GM19463 (cell line): Measurements from ENCODE around the gene PMM1.
"Not testable (repeated sequence)": the region's sequence is repeated elsewhere in the genome, so short reads cannot be mapped to it uniquely, and the experiment has no call there.

Source experiments
- ATAC-seq: cut with Tn5 transposase; IDR thresholded peaks from one replicate; pipeline ENCODE4 v1.9.1; 2021; ENCODE audit warnings: mild to moderate bottlenecking, moderate library complexity; ENCODE audit not compliant: unreplicated experiment

The PMM1 gene

GRCh38 chr22:41564563-41564962, 25.1 kb downstream of the PMM1 start:
- no peak for ATAC-seq

DNA sequence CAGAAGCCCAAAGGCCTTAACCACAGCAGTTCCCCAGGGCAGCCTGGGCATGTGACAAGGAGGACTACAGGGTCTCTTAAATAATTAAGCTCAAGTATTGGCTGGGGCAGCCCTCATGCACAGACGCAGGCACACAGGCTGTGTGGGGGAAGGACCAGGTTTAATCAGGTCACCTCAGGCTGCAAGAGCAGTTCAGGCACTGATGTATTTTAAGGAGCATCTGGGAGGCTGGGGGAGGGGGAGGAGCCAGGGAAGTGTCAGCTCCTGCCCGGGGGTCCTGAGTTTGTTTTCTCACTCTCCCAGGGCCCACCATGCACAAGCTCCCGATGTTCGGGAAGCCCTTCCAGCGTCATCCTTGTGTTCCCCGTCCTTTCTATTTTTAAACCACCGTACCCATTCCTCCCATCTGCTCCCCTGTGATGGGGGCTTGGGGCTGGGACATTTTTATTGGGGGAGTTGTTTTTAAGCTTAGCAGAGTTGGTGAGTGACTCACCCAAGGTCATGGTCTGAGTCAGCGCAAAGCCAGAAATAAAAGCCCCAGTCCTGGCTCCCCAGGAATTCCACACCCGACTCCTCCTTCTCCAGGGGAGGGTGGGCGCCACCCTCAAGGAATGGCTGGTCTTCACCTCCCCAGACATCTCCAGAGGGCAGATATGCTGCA, 26.5 kb downstream of the PMM1 start:
- no peak for ATAC-seq

- ATAC-seq = no peak
Measured at GRCh38 chr22:41562461-41562860, 27.2 kb downstream of the PMM1 start.

- ATAC-seq = no peak
Measured at GRCh38 chr22:41561788-41562187, 27.9 kb downstream of the PMM1 start.

GRCh38 chr22:41561335-41561734, 28.3 kb downstream of the PMM1 start:
- ATAC-seq = no peak

- ATAC-seq = no peak
Measured at GRCh38 chr22:41560095-41560471, 29.6 kb downstream of the PMM1 start.

GRCh38 chr22:41558241-41558630, 31.4 kb downstream of the PMM1 start:
- not testable (repeated sequence) for ATAC-seq

GRCh38 chr22:41557401-41558240, 32.0 kb downstream of the PMM1 start:
- ATAC-seq = no peak

- no peak for ATAC-seq
Measured at GRCh38 chr22:41556561-41556960, 33.1 kb downstream of the PMM1 start.

DNA sequence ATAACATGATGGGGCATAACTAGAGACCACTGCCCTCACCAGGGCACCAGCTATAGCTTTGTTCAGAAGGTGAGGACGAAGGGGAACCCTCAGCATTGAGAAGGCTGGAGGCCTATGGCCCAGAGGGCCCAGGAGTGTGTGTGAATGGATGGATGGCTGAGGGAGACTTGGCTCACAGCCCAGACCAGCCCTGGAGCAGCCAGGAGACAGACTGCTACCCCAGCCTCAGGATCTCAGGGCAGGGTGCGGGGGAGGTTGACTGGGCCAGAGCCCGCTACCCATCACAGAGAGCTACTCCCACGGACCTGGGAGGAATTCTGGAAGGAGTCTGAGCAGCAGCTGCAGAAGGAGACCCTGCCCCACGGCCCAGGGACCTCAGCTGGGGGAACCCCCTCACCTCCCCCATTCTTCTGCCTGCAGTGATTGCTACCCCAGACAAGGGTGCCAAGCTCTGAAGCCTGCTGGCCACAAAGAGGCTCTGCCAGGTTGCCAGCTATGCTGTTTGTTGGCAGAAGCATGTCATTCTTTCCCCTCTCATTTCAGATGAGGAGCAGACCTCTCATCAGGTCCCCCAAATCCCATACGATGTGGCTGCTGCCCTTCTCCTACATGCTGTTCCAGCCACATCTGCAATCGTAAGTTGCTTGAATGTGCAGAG, 34.2 kb downstream of the PMM1 start:
- no peak for ATAC-seq

DNA sequence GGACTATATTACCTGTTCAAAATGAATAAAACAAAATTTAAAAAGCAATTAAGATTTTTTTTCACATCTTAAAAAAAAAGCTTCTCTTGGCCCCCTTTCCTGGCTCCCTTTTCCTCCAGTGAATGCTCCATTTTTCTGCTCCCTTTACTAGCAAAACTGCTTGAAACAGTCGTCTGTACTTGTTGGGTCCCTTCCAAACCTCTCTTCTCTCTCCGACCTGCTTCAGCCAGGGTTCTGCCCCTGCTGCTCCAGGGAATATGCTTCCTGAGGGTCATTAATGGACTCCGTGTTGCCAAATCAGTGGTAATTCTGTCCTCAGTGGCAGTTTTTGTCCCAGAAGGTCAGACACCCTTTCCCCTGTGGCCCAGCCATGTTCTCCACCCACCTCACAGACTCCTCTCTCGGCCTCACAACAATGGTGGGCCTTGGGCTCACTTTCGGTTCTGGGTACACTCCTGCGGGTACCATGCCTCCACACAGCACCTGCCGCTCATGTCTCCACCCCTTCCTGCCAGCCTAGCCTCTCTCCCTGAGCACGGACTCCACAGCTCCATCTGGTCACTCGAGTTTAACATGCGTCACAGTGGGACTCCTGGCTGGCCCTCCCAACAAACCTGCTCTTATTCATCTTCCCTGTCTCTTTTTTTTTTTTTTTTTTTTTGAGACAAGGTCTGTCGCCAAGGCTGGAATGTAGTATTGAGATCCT, 37.6 kb downstream of the PMM1 start:
- ATAC-seq = no peak

DNA sequence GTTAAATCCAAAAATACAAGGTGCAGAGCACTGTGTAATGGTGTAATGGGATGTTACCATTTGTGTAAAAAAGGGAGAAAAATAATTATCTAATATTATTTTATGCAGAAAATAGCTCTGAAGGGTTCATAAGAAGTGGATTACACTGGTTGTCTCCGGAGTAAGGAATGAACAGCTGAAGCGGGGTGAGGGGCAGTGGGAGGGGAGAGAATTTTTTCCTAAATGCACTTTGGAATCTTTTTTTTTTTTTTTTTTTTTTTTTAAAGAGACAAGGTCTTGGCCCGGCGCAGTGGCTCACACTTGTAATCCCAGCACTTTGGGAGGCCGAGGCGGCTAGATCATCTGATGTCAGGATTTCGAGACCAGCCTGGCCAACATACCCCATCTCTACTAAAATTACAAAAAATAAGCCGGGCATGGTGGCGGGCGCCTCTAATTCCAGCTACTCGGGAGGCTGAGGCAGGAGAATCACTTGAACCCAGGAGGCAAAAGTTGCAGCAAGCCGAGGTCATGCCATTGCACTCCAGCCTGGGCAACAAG, 38.6 kb downstream of the PMM1 start:
- no peak for ATAC-seq

GRCh38 chr22:41548830-41549211, 40.8 kb downstream of the PMM1 start:
- no peak for ATAC-seq

GRCh38 chr22:41544671-41545476, 44.8 kb downstream of the PMM1 start:
- no peak for ATAC-seq

DNA sequence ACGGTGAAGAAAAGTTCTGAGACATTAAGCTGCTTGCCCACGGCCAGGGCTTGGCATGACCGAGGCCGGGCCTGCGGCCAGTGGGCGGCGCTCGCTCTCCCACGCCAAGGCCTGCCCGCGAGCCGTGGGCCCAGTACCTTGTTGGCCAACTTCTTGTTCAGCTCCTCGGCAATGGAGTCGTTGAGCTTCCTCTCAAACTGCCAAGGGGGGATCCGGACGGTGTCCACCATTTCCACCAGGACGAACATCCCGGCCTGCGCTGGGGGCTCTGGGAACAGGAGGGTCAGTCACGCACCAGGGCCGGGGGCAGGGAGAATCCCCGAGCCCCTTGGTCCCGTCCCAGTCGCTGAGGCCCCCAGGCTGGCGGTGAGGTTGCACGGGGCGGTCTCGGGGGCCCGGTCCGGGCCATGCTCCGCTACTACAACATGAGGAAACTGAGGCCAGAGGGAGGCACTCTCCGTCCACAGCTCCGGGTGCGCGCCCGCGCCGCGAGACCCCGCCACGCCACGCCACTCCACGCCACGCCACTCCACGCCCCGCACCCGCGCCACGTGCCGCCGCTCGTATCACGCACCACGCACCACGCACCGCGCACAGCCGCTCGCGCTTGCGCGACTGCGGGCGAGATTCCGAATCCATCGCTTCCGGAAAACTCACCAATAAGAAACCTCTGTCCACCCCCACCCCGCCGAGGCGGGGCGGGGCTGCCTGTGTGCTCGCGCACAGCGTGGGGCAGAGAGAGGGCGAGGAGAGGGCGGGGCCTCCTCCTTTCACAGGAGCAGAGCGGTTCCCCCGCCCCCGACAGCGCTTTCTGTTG, 45.6 kb downstream of the PMM1 start, which contains the start of gene POLR3H:
TSS of gene POLR3H (minus strand) at position 617 of the 817 bp plus-strand sequence. CDS start at position 248, 369 bp downstream.
- peak; percentile 95 for ATAC-seq

DNA sequence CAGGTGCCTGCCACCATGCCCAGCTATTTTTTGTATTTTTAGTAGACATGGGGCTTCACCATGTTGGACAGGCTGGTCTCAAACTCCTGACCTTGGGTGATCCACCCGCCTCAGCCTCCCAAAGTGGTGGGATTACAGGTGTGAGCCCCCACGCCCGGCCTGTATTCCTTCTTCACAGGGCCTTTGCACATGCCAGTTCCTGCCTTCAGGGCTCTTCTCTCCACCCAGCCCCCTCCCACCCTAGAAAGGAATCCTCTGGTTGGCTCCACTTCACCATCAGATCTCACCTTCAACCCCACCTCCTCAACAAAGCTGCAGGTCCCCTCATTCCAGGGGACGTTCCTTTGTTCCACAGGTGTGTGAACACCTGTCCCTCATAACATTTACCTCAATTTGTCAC, 47.4 kb downstream of the PMM1 start:
- no peak for ATAC-seq

DNA sequence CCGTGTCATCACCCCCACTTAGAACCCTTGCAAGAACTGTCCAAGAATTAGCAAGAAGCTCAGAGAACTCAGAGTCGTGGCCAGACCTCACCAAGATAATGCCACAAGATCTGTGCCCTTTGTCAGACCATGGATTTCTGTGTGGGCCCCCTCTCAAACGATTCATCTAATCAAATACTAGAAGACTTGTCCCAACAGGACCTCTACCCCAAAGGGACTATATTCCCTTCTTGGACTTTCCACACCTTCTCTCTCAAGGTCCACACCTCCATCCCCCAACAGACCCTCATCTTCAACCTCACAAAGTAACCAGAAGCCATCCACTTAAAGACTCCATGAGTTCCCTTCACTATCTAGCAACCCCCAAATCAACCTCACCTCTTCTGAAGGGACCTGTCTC, 48.2 kb downstream of the PMM1 start:
- ATAC-seq = no peak

DNA sequence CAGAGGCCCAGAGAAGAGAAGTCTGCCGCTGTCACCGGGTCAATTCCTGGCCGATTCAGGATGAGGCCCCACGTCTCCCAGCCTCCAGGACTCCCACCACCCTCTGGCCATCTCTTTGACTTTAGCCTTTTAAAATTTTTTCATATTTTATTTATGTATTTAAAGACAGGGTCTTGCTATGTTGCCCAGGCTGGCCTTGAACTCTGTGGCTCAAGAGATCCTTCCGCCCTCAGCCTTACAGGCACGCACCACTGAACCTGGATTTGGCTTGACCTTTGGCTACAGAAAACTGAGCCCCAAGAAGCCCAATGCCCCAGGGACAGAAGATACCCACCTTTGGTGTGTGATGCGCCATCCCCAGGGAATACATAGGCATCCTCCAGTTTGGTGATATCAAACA, 49.3 kb downstream of the PMM1 start:
- no peak for ATAC-seq

DNA sequence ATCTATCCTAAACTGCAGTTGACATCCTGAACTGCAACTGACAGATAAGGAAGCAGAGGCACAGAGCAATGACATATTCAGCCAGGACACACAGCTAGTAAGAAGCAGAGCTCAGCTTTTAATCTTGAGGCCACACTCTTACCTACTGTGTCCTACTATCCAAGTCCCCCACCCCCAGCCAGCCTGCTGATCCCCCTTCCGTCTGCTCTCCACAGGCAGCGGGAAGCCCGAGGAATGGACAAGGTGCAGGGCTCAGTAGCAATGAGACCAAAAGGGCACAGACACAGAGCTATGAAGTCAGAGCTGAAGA, 49.7 kb downstream of the PMM1 start:
- no peak for ATAC-seq
